Muscle of back (tissue), 11 donors: ENCODE measurements around the gene TPX2. TPM values are rescaled to one million over a fixed set of nuclear protein-coding genes. Genes with fewer than 3 reads are reported as not detected.
"Not testable (repeated sequence)": the region's sequence is repeated elsewhere in the genome, so short reads cannot be mapped to it uniquely, and the experiment has no call there.

ENCODE experiments used
- DNase-seq, 3 donors: peaks; one replicate each; pipeline versions ENCODE4 v3.0.0 to v3.0.0-alpha.2; 2013
- polyA plus RNA-seq, 10 donors: library from polyadenylated mRNA; unstranded; fragments of 120-200 nt; gene quantifications; one replicate each; pipeline ENCODE4 v1.2.1, GENCODE V29; 2013; ENCODE audit not compliant: insufficient read length in 10 of 10

The TPX2 gene
- polyA plus RNA-seq, 10 donors, result 20.0 to 46.9 (median 30.5) TPM

DNA sequence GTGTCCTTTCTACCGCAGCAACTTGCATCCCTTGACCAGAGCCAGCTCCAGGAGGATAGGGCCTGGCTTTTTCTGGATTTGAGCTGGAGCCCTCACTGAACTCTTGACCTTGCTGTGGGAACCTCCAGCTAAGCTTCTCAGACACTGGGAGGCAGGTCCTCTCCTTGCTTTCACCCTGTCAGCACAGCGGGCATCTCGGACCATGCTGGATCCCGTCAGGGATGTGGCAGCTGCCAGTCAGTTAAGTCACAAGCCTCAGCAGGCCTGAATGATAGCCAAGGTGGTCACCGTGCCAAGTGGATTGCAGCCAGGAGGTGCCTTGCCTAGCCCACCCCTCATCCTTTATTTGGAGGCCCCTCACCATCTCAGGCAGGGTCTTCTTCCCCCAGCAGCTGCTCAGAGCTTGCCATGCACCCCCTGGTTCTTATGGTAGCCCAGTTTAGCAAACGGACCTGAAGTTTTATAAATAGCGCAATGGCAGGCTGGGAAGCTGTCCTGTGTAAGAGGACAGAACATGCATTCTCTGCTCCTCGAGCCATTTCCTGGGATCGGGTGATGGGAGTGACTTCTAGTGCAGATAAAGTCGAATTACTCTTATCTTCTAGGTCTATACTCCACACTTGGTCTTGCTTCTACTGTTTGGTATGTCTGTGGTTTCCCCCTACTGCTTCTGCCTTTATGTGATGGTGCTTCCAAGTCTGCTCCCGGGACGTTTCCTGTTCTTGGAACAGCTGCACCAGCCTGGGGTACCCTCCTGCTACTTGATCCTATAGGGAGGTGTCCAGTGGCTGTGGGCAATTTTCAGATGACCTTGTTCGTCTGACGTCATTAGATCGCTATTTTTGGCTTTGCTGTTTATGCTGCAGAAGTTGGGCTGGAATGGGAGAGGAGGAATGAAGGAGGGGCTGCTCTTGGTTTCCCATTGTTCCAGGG is 73.0 kb downstream of the TPX2 start:
- DNase-seq, result peak; percentile 60 to 80 (median 77)

- no peak for DNase-seq
Measured at GRCh38 chr20:31813611-31814010, 74.5 kb downstream of the TPX2 start.

- DNase-seq, result not testable (repeated sequence)
Measured at GRCh38 chr20:31814142-31814541, 75.1 kb downstream of the TPX2 start.

- peak in 1 of 3 donors; percentile 49 for DNase-seq
Measured at GRCh38 chr20:31815408-31816188, 76.5 kb downstream of the TPX2 start.

- no peak for DNase-seq
Measured at GRCh38 chr20:31816221-31816620, 77.1 kb downstream of the TPX2 start.

DNA sequence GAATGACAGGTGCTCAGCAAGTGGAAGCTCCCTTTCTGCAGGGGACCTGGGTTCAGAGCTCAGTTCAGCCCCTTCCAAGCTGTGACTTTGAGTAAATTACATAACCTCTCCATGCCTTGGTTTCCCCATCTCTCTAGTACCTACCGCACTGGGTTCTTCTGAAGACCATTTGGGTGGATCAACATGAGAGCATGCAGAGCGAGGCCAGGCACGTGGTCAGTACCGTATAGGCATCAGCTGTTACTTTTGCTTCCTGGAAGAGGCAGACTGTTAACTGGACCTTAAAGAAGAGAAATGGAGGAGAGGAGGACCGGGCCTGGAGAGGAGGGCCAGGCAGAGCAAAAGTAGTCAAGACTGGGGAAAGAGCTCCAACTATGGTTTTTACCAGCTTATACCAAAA is 78.4 kb downstream of the TPX2 start:
- DNase-seq, result no peak

- peak in 1 of 3 donors; percentile 7 for DNase-seq
Measured at GRCh38 chr20:31818376-31818908, 79.4 kb downstream of the TPX2 start.

DNA sequence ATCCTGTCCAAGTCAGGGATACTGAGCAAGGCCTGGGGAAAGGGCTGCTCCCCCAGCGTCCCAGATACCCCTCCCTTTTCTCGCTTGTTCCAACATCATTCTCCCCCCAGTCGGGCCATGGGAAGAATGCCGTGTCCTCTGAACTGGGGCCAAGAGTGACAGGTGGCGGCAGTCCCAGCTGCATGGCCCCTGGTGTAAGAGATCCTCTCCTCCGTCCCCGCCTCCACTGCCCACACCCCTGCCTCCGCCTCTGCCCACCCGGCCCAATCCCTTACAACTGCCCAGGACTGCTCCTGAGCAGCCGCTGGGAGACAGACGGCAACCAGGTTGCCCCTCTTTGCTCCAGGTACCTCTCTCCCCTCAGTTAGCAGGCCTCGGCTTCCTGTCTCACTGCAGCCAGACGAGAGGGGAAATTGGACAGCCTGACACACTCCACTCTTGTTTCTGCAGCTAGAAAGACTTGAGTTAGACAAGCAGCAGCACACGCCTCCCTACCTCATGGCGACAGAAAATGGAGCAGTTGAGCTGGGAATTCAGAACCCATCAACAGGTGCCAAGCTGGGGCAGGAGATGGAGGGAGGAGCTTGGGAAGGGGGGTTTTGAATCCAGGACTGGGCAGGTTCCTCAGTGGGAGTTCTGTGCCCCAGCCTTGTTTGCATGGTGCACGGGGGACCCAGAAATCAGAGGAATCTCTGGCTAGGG is 80.1 kb downstream of the TPX2 start, which contains the start of gene MYLK2:
MYLK2 (plus strand) TSS at position 274 of the 702 bp plus-strand sequence; CDS start at position 499, 225 bp downstream.
- DNase-seq, result peak; percentile 72 to 76 (median 76)

DNA sequence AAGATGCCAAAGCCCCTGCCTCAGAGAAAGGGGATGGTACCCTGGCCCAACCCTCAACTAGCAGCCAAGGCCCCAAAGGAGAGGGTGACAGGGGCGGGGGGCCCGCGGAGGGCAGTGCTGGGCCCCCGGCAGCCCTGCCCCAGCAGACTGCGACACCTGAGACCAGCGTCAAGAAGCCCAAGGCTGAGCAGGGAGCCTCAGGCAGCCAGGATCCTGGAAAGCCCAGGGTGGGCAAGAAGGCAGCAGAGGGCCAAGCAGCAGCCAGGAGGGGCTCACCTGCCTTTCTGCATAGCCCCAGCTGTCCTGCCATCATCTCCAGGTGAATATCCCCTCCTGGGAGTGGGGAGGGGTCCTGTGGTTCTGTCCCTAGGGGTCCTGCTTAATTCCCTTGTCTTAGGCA is 81.1 kb downstream of the TPX2 start:
- DNase-seq, result no peak

GRCh38 chr20:31821427-31821826 is 82.3 kb downstream of the TPX2 start:
- no peak for DNase-seq

DNA sequence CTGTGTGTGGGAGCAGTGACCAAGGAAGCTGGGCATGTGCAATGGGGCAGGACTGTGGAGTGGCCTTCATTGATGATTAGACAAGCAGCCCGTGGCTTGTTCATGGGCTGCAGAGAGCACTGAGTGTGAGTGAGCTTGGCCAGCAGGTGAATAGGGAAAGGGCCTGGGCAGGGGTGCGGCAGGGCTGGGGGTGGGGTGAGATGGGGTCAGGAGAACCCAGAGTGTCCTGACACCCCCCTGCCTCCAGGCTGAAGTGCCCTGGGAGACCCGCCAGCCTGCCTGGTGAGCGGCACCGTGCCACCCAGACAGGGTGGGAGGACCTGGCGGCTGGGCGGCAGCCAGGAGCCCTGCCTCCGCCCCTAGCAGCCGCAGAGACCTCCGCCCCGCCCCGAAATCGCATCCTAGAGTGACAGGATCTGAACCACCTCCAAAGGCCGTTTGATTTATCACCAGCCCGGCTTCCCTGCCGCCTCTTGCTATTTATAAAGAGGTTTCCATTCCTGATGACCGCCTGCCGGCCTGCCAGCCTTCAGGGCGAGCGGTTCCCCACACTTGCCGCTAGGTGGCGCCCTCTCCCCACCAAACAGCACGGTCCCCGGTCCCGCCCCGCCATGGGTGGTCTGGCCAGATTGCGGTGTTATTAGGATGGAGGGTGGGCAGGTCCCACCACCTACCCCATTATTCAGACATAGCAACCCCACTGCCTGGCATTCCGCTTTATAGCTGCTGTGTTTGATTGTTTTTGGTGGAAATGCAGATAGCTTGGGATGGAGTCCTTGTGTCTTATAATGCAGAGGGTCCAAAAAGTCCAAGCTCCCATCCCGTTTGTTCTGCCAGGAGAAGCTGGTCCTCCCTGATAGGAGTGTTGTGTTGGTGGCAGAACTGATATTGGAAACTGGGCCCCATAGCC is 83.6 kb downstream of the TPX2 start:
- peak; percentile 80 to 87 (median 84) for DNase-seq

GRCh38 chr20:31823360-31824124 is 84.5 kb downstream of the TPX2 start:
- no peak for DNase-seq

- DNase-seq, result no peak
Measured at GRCh38 chr20:31824125-31824485, 85.0 kb downstream of the TPX2 start.

DNA sequence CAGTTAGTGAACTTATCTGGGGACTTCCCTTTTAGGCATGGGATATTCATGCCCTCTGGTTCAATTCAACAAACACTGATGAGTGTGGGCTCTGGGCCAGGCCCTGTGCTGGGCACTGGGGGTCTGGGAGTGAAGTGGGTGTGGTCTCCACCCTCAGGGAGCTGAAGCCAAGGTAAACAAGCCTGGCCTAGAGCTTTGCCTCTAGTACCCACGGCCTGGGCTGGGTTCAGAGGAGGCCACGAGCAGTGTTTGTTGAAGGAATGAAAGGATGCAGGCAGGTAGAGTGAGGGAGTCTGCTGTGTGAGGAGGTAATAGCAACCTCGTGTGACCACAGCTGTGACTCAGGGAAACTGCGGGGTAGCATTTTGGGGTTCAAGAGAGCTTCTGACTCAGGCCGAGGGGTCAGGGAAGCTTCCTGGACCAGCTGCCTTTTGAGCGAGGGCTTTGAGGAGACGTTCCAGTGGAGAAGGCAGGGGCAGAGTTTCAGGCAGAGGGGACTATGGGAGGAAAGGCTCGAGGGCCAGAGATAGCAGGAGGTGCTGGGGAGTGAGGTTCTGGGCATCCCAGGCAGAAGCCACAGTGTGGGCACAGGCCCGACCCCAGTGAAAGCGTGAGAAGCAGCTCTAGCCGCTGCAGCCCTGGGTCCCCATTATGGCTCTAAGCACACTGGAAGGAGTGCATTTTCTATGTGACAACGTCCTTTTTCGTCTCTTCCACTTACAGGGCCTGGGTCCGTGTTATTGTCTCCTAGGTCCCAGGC is 85.6 kb downstream of the TPX2 start:
- DNase-seq, result no peak

GRCh38 chr20:31826074-31826473 is 87.0 kb downstream of the TPX2 start:
- DNase-seq, result no peak

DNA sequence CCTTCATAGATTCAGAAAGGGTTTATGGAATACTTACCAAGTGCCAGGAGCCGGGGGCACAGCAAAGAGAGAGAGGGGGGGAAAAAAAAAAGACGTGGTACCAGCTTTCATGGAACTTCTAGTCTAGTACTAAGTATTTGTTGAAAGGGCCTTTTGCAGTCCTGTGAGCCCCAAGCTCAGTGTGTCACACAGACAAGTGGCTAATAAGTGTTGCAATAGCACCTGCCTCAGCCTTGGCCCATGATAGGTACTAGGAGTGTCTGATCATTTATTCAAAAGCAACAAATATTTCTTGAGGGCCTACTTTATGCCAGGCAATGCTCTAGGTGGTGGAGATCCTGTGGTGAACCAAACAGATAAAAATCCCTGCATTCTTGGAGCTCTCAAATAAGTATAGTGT is 88.0 kb downstream of the TPX2 start:
- DNase-seq, result no peak

- DNase-seq, result not testable (repeated sequence)
Measured at GRCh38 chr20:31828016-31828415, 88.9 kb downstream of the TPX2 start.

DNA sequence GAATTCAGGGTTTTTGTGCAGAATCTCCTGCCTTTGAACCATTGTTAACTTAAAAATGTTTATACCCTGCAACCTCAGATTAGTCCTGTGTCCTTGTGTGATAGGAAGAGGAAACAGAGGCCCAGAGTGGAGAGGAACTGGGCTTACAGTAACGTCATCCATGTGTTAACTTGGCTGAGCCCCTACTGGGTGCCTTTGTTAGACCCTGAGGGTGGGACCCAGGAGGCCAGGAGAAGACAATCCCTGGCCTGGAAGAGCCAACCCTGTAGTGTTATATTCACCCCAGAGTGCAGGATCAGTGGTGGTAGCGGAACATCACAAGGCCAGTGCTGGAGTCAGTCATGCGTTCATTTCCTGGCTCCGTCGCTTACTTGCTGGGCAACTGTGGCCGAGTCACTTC is 90.6 kb downstream of the TPX2 start:
- no peak for DNase-seq

- DNase-seq, result no peak
Measured at GRCh38 chr20:31830406-31830981, 91.4 kb downstream of the TPX2 start.
